ENCODE measurements around the gene IFT81.
"Not testable (repeated sequence)": the region's sequence is repeated elsewhere in the genome, so short reads cannot be mapped to it uniquely, and the experiment has no call there.

The IFT81 gene

GRCh38 chr12:110108309-110109036 is 15.7 kb upstream of the IFT81 start:
- DNase-seq = no peak

- no peak for DNase-seq
Measured at GRCh38 chr12:110109037-110109836, 14.9 kb upstream of the IFT81 start.

GRCh38 chr12:110109837-110110535 is 14.2 kb upstream of the IFT81 start:
- DNase-seq = no peak

- DNase-seq = no peak
Measured at GRCh38 chr12:110111476-110112334, 12.5 kb upstream of the IFT81 start.

GRCh38 chr12:110112335-110112660 is 11.9 kb upstream of the IFT81 start:
- DNase-seq = no peak

- DNase-seq = no peak
Measured at GRCh38 chr12:110114528-110114937, 9.6 kb upstream of the IFT81 start.

DNA sequence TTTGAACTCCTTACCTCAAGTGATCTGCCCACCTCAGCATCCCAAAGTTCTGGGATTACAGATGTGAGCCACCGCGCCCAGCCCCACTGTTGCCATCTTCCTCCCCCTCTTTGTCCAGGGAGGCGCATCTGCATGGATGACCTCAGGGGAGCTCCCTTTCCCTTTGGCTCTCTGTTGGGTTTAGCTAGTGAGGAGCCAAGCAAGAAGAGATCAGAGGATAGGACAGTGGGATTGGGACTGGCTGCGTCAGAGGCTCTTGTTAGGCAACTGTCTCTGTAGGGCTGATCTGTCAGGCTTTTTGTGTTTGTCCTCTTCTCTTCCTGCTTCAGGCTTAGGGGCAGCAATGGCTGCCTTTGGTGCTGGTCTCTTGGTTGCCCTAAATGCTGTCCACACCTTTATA is 8.5 kb upstream of the IFT81 start:
- no peak for DNase-seq

DNA sequence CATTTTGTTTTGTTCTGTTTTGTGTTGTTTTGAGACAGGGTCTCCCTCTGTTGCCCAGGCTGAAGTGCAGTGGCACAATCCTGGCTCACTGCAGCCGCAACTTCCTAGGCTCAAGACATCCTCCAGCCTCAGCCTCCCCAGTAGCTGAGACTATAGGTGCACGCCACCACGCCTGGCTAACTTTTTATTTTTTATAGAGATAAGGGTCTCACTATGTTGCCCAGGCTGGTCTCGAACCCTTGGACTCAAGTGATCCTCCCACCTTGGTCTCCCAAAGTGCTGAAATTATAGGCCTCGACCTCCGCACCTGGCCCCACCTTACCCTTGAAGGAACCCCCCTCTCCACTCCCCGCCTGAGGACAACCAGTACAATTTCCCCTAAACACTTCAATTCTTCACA is 7.5 kb upstream of the IFT81 start:
- no peak for DNase-seq

DNA sequence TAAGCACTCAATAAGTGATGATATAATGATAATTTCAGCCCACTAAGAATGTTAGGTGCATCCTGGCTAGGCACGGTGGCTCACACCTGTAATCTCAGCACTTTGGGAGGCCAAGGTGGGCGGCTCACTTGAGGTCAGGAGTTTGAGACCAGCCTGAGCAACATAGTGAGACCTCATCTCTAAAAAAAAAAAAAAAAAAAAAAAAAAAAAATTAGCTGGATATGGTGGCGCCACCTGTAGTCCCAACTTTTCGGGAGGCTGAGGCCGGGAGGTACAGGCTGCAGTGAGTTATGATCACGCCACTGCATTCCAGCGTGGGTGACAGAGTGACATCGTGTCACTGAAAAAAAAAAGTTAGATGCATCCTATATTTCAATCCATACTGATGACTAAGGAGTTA is 6.9 kb upstream of the IFT81 start:
- not testable (repeated sequence) for DNase-seq

DNA sequence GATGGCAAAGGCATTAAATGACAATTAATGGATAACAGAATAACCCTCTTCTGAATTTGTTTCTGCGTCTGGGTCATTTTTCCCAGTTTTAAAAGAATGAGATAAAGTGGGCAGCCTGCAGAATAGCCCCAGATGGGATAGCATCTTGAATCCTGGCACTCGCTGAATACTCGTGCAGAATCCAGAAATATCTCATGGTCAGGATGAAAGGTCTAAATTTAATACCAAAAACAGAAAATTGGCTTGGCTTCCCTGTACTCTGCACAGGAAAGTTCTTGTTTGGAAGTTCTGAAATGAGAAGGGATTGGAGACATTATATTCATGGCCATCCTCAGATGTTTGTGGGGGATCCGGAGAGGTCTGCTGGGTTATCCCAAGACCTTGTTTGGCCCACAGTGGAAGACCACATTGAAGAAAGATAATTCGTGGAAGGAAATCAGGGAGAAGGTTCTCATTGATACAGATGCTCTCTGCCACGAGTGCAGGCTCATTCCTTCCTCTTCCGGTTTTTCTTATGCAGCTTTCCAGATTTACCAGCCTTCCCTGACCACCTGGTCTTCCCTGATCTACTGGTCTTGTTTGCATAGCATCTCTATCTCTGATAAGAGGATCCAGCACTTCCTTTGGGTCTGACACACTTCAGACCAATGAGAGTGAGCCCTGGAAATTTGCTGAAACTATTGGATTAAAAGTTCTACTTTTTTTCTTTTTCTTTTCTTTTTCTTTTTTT is 6.0 kb upstream of the IFT81 start:
- no peak for DNase-seq

GRCh38 chr12:110122929-110123328 is 1.2 kb upstream of the IFT81 start:
- DNase-seq = no peak

DNA sequence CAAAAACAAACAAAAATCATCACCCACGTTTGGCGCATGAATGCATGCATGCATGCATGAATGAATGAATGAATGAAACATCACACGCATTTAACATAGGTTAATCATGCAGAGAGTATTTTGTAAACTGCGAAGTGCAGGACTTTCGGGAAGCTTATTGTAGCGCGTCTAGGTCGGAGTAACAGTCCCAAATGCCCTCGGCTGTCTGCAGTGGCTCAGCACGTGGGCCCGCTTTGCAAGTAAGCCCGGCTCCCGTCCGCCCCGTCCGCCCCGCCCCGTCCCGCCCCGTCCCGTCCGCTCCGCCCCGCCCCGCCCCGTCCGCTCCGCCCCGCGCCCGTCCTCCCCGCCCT is 263 bp upstream of the IFT81 start:
- DNase-seq = no peak

- DNase-seq = no peak
Measured at GRCh38 chr12:110126557-110126956, 2.4 kb downstream of the IFT81 start.

DNA sequence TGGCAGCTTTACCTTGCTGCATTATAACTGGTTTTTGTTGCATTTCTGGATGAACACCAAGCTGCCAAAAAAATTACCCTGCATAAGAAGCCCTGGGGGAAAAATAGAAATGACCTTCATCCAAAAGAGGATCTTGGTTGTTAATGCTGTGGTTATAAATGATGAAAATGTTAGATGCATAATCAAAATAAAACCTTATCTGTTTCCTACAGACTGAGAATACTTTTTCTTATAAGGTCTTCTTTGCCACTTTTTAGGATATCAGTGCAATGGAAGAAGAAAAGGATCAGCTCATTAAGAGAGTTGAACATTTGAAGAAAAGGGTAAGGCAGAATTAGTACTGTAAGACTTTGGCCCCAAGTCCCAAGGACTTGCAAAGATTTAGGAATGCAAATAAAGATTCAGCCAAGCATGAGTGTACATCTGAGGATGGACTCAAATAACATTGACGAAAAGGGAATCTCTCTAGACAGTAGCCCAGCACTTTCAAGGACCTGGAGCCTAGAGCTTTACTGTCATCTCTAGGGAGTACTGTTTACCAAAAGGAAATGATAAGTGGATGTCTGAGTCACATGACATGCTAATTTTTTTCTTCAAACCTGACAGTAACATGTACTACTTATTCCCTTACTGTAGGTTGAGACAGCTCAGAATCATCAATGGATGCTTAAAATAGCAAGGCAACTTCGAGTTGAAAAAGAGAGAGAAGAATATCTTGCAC is 10.7 kb downstream of the IFT81 start:
- DNase-seq = no peak

DNA sequence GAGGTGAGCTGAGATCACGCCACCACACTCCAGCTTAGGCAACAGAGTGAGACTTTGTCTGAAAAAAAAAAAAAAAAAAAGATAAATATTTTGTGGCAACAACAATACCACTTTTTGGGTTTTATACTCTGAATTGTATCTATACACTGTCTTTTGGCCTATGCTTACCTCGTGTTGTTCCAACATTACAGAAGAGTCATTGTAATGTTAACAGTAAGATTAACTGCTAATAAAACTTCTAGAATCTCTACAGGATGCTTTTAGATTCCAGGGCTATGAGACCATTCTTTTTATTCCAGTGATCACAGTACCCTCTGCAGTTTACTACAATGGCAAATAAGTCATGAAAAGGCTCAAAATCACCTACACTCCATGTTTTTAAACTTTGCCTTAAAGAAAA is 11.6 kb downstream of the IFT81 start:
- no peak for DNase-seq

GRCh38 chr12:110137786-110138185 is 13.6 kb downstream of the IFT81 start:
- no peak for DNase-seq

DNA sequence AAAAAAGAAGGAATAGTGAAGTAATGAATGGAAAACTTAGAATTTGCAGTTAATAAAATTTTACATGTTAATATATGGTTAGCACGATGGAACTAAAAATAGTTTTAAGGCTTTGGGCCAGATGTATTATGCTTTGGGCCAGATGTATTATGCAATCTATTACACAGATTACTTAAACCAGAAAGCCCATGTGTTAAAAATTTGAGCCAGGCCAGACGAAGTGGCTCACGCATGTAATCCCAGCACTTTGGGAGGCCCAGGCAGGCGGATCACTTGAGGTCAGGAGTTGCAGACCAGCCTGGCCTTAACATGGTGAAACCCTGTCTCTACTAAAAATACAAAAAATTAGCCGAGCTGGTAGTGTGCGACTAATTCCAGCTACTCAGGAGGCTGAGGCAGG is 17.2 kb downstream of the IFT81 start:
- DNase-seq = no peak

- no peak for DNase-seq
Measured at GRCh38 chr12:110146986-110147385, 22.8 kb downstream of the IFT81 start.

DNA sequence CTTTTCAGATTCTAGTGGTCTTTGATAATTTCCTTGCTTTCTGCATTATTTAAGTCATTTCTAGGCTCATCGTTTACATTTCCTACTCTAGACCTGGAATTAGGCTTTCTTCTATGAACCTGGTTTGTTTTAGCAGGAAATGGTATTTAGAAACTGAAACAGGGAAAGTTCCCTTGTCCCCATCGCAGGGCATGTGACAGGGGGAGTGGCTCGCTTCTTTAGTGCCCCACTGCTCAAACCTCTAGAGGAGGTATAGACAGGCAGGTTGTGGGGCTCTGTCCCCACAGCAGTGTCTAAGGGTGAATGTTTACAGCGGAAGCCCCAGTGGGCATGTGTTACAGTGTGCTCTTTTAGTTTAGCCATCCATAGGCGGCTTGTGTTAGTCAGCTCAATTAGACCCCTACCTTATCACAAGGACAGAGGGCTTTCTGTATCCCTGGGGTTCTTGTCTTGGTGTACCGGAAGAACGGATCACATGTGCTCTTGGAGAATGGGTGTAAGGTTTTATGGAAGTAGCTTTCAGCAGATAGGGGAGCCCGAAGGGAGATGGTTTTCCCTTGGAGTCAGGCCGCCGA is 25.0 kb downstream of the IFT81 start:
- DNase-seq = no peak

DNA sequence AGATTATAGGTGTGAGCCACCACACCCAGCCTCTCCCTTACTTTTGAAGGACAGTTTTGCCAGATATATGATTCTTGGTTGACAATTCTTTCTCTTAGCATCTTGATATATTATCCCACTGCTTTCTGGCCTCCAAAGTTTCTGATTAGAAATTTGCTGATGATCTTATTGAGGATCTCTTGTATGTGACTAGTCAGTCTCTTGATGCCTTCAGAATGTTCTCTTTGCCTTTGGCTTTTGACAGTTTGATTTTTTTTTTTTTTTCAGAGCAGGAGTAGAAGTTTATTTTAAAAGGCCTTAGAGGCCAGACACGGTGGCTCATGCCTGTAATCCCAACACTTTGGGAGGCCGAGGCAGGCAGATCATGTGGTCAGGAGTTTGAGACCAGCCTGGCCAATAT is 32.6 kb downstream of the IFT81 start:
- DNase-seq = no peak

- DNase-seq = no peak
Measured at GRCh38 chr12:110157539-110157938, 33.4 kb downstream of the IFT81 start.
